ENCODE measurements around the gene FAM180A. TPM values are rescaled to one million over a fixed set of nuclear protein-coding genes. Genes with fewer than 3 reads are reported as not detected.

Gene FAM180A
- total RNA-seq, 1 donor from 2014 or later, result 0.26 TPM

- Histone ChIP-seq H3K4me3 (ENCODE audit: low read depth, low read length) (no peak overlapping the region), H3K27me3 (ENCODE audit: control insufficient read depth, insufficient read depth, low read length) (no peaks in the 10 kb centered on the region), H3K36me3 (ENCODE audit: control insufficient read depth, insufficient read depth, low read length) (no peaks in the 10 kb centered on the region)
- no peak for TF ChIP-seq CTCF (IDR thresholded peaks at IDR 0.05; ENCODE audit: insufficient read depth, low read length, severe bottlenecking)
- FAIRE-seq (peak; percentile 68), DNase-seq (ENCODE audit: low read depth) (no peak)
These were observed 43.1 kb upstream of the FAM180A start for GRCh38 chr7:135791543-135792362.

- TF ChIP-seq CTCF (IDR thresholded peaks at IDR 0.05; ENCODE audit: insufficient read depth, low read length, severe bottlenecking), result no peak
- FAIRE-seq (no peak), DNase-seq (ENCODE audit: low read depth) (no peak)
- H3K36me3 ChIP-seq (ENCODE audit: control insufficient read depth, insufficient read depth, low read length), result no peaks in the 10 kb centered on the region
- H3K4me3 ChIP-seq (ENCODE audit: low read depth, low read length), result no peak overlapping the region
- H3K27me3 ChIP-seq (ENCODE audit: control insufficient read depth, insufficient read depth, low read length), result no peaks in the 10 kb centered on the region
These were observed 41.9 kb upstream of the FAM180A start for GRCh38 chr7:135790371-135790977.

- DNase-seq (ENCODE audit: low read depth) (no peak), FAIRE-seq (peak; percentile 64)
- Histone ChIP-seq H3K27me3 (ENCODE audit: control insufficient read depth, insufficient read depth, low read length) (no peaks in the 10 kb centered on the region), H3K36me3 (ENCODE audit: control insufficient read depth, insufficient read depth, low read length) (no peaks in the 10 kb centered on the region), H3K4me3 (ENCODE audit: low read depth, low read length) (no peak overlapping the region)
- TF ChIP-seq CTCF (IDR thresholded peaks at IDR 0.05; ENCODE audit: insufficient read depth, low read length, severe bottlenecking), result no peak
These were observed 41.3 kb upstream of the FAM180A start for GRCh38 chr7:135789956-135790355.

DNA sequence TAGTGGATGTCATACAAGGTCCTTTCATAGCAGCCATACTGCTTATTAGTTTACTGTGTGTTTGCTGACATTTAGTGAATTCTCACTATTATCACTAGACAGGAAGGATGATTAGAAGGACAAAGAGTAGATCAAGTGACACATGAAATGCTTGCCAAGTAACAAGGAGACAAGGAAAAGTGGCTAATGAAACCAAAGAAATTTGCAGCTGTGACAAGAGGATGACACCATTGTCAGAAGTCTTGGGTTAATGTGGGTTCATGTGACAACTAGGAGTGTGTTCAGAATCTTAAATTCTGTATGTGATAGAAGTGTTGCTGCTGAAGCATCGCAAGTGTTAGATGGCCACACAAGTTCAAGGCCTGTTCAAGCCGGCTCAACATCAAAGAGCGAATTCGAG, 40.8 kb upstream of the FAM180A start:
- FAIRE-seq (peak; percentile 87), DNase-seq (ENCODE audit: low read depth) (no peak)
- Histone ChIP-seq H3K36me3 (ENCODE audit: control insufficient read depth, insufficient read depth, low read length) (no peaks in the 10 kb centered on the region), H3K27me3 (ENCODE audit: control insufficient read depth, insufficient read depth, low read length) (no peaks in the 10 kb centered on the region), H3K4me3 (ENCODE audit: low read depth, low read length) (no peak overlapping the region)
- TF ChIP-seq CTCF (IDR thresholded peaks at IDR 0.05; ENCODE audit: insufficient read depth, low read length, severe bottlenecking), result no peak

DNA sequence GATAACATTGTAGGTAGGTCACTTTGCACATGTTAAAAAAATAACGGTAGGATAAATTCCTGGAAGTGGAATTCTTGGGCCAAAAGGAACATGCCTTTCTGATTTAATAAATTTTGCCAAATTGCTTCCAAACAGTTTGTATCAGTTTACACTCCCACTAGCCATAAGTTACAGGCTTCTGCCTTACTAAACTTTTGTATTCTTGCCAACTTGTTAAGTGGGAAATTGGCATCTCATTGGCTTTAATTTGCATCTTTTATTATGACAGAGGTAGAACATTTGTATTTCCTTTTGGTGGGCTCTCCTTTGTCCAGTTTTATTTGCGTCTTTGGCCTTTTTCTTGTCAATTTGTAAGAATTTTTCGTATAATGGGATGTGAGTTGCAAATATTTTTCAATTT, 38.3 kb upstream of the FAM180A start:
- Histone ChIP-seq H3K4me3 (ENCODE audit: low read depth, low read length) (no peak overlapping the region), H3K36me3 (ENCODE audit: control insufficient read depth, insufficient read depth, low read length) (no peaks in the 10 kb centered on the region), H3K27me3 (ENCODE audit: control insufficient read depth, insufficient read depth, low read length) (no peaks in the 10 kb centered on the region)
- FAIRE-seq (no peak), DNase-seq (ENCODE audit: low read depth) (no peak)
- TF ChIP-seq CTCF (IDR thresholded peaks at IDR 0.05; ENCODE audit: insufficient read depth, low read length, severe bottlenecking), result no peak

All from bronchial epithelial cell (primary cell).